GM21447 (cell line): Measurements from ENCODE around the gene MYO7B.

Source experiments
- ATAC-seq: cut with Tn5 transposase; IDR thresholded peaks from one replicate; pipeline ENCODE4 v1.9.1; 2021; ENCODE audit not compliant: unreplicated experiment

The MYO7B gene

DNA sequence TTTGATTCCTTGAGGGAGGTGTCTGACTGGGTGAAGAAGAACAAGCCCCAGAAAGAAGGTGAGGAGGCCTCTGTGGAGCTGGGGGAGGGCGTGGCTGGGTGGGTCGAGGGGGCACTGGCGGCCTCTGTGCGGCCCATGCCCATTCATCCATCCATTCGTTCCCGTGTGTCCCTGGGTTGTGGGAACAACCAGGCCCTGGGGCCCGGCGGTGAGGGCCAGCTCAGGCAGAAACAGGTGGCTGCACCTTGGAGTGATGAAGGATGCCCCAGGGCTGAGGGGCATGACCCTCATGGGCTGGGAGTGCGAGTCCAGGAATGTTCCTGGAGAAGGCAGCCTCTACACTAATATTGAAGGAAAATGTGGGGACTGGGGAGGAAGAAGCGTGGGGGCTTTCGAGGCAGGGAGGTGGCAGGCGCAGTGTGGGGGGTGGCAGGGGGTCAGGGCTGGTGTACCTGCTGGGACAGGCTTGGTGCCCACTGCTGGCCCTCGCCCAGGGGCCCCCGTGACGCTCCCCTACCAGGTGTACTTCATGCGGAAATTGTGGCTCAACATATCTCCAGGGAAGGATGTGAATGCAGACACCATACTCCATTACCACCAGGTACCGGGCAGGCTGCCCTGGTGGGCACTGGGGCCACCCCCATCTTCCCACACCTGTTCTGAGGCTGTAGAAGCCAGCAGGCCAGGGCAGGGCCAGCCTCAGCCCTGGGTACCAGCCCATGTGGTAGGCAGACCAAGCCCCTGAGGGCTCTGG is 99.3 kb downstream of the MYO7B start:
- ATAC-seq: no peak

- no peak for ATAC-seq
These were observed 100.1 kb downstream of the MYO7B start for GRCh38 chr2:127635380-127636237.

GRCh38 chr2:127636248-127637235 is 101.1 kb downstream of the MYO7B start:
- ATAC-seq: no peak

DNA sequence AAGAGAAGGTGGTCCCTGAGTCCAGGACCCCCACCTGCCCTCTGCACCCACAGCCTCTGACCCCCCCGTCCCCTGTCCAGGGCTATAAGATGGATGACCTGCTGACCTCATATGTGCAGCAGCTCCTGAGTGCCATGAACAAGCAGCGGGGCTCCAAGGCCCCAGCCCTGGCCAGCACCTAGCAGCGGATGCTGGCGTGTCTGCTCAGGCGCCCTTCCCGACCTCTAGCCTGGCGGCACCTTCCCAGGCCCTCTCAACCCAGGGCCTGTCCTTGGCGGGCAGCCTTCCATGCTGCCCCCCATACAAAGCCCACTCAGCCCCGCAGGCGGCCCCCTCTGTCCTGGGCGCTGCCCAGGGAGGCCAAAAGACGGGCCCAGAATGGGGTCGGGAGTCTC is 101.8 kb downstream of the MYO7B start:
- ATAC-seq: no peak

- no peak for ATAC-seq
These were observed 102.3 kb downstream of the MYO7B start for GRCh38 chr2:127637725-127638252.

- ATAC-seq: no peak
These were observed 103.1 kb downstream of the MYO7B start for GRCh38 chr2:127638361-127639110.

DNA sequence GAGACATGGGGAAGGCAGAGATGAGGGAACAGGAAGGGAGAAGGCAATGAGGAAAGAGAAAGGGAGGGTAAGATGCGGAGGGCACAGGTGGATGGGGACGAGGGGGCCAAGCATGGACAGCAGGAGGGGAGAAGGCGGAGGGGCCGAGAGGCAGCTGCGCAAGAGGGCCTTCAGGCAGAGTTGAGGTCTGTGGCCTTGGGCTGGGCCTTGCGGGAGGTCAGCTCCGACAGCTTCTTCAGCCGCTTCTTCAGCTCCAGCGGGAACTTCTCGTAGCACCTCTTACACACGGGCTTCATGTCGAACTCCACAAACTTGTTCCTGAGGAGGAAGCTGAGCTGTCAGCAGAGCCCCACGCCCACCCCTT is 103.6 kb downstream of the MYO7B start:
- ATAC-seq: no peak

GRCh38 chr2:127640082-127641072 is 104.9 kb downstream of the MYO7B start:
- no peak for ATAC-seq

GRCh38 chr2:127641133-127641532 is 105.7 kb downstream of the MYO7B start:
- no peak for ATAC-seq

DNA sequence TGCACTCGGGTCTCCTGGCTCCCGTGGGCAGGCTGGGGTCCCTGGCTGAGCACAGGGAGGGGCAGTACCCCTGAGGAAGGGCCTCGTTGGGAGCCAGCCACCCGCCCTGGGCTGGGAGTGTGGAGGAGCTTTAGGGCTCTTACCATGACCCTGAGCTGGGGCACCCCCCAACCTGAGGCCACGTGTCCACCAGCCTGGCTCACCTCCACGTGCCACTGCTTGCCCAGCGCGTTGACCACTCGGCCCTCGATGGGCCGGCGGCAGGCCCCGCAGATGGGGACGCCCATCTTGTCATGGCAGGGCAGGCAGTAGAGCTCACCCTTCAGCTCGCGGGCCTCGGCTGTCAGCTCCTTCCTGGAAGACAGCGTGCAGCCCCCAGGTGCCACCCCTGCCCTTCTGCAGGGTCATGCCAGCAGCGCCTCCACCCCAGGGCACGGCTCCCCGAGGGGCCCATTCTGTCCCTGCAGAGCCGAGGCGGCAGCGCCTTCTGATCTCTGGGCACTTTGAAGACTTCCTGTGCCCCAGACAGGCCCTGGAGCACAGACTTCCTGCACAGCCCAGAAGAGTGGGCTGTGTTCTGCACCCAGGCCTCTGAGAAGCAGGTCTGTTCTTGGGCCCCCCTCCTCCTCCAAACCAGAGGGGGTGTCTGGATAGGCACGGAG is 106.5 kb downstream of the MYO7B start:
- ATAC-seq: no peak

- no peak for ATAC-seq
These were observed 107.4 kb downstream of the MYO7B start for GRCh38 chr2:127642706-127643438.

- ATAC-seq: no peak
These were observed 108.1 kb downstream of the MYO7B start for GRCh38 chr2:127643439-127644065.

GRCh38 chr2:127644066-127645025 is 108.9 kb downstream of the MYO7B start:
- no peak for ATAC-seq

DNA sequence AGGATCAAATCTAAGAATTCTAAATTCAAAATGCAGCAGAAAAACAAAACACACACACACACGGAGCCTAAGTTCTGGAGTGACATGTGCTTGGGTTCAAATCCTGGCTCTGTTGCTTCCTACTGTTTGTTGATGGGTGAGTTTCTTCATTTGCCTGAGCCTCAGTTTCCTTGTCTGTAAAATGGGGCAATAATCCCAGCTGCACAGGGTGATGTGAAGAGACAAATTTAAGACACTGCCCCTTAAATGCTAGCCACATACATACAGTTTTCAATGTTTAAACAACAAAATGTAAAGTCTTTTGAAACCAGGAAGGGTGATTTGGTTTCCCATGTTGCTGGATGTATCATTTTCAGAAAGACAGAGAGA is 109.5 kb downstream of the MYO7B start:
- no peak for ATAC-seq

GRCh38 chr2:127645395-127646291 is 110.2 kb downstream of the MYO7B start, which contains the start of gene GPR17:
Gene GPR17, plus strand, starts transcription at chr2:127646153. Its CDS starts 4,583 bp downstream, at chr2:127650736.
- no peak for ATAC-seq
